ENCODE results near the gene ABHD12. TPM values are rescaled to one million over a fixed set of nuclear protein-coding genes. Genes with fewer than 3 reads are reported as not detected.
"Not testable (repeated sequence)": the region's sequence is repeated elsewhere in the genome, so short reads cannot be mapped to it uniquely, and the experiment has no call there.

The ABHD12 gene
- total and polyA plus RNA-seq, 5 donors, result 22.6 to 28.3 (median 25.3) TPM

GRCh38 chr20:25314497-25315417, 75.9 kb downstream of the ABHD12 start:
- WGBS, result 91% methylated on average over 17 of the region's 17 CpGs
- Histone ChIP-seq H3K27ac (ENCODE audit: low read length) (no peak overlapping the region), H3K4me1 (ENCODE audit: control insufficient read depth, insufficient read depth, low read length) (peaks cover 25% of the 10 kb centered on the region), H3K27me3 (ENCODE audit: control insufficient read depth, insufficient read depth) (no peaks in the 10 kb centered on the region), H3K4me3 (ENCODE audit: low read length) (no peak overlapping the region), H3K9me3 (ENCODE audit: control insufficient read depth, low read length) (no peaks in the 10 kb centered on the region)
- no peak for ATAC-seq
- intact Hi-C loops (cut with DNase I), result loop anchor here in 1 of 4 donors (10.0 kb wide), 1 partner anchor 70 kb away; no protein-coding TSS in a partner anchor
- DNase-seq, result peak in 1 of 3 donors; percentile 28

- WGBS, result 83% methylated on average over 2 of the region's 2 CpGs
- peaks cover 19% of the 10 kb centered on the region for H3K4me1 ChIP-seq (ENCODE audit: control insufficient read depth, insufficient read depth, low read length)
- DNase-seq (no peak), ATAC-seq (no peak)
- no peak overlapping the region for H3K4me3 ChIP-seq (ENCODE audit: low read length)
- no peaks in the 10 kb centered on the region for H3K9me3 ChIP-seq (ENCODE audit: control insufficient read depth, low read length)
- no peaks in the 10 kb centered on the region for H3K27me3 ChIP-seq (ENCODE audit: control insufficient read depth, insufficient read depth)
- intact Hi-C loops (cut with DNase I), result loop anchor here in 1 of 4 donors (10.0 kb wide), 1 partner anchor 71 kb away; no protein-coding TSS in a partner anchor
- no peak overlapping the region for H3K27ac ChIP-seq (ENCODE audit: low read length)
Observed at GRCh38 chr20:25313593-25313992, 77.0 kb downstream of the ABHD12 start.

DNA sequence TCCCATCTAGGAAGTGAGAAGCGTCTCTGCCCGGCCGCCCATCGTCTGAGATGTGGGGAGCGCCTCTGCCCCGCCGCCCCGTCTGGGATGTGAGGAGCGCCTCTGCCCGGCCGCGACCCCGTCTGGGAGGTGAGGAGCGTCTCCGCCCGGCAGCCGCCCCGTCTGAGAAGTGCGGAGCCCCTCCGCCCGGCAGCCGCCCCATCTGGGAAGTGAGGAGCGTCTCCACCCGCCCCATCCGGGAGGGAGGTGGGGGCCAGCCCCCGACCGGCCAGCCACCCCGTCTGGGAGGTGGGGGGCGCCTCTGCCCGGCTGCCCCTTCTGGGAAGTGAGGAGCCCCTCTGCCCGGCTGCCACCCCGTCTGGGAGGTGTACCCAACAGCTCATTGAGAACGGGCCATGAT, 77.9 kb downstream of the ABHD12 start:
- H3K4me1 ChIP-seq (ENCODE audit: control insufficient read depth, insufficient read depth, low read length), result peaks cover 19% of the 10 kb centered on the region
- DNase-seq, result peak in 2 of 3 donors; percentile 34 to 42
- H3K4me3 ChIP-seq (ENCODE audit: low read length); ATAC-seq; H3K27me3 ChIP-seq (ENCODE audit: control insufficient read depth, insufficient read depth); H3K9me3 ChIP-seq (ENCODE audit: control insufficient read depth, low read length); H3K27ac ChIP-seq (ENCODE audit: low read length): not testable (repeated sequence)
- 96% methylated on average over 31 of the region's 33 CpGs for WGBS
- intact Hi-C loops (cut with DNase I), result loop anchor here in 1 of 4 donors (10.0 kb wide), 1 partner anchor 72 kb away; no protein-coding TSS in a partner anchor

DNA sequence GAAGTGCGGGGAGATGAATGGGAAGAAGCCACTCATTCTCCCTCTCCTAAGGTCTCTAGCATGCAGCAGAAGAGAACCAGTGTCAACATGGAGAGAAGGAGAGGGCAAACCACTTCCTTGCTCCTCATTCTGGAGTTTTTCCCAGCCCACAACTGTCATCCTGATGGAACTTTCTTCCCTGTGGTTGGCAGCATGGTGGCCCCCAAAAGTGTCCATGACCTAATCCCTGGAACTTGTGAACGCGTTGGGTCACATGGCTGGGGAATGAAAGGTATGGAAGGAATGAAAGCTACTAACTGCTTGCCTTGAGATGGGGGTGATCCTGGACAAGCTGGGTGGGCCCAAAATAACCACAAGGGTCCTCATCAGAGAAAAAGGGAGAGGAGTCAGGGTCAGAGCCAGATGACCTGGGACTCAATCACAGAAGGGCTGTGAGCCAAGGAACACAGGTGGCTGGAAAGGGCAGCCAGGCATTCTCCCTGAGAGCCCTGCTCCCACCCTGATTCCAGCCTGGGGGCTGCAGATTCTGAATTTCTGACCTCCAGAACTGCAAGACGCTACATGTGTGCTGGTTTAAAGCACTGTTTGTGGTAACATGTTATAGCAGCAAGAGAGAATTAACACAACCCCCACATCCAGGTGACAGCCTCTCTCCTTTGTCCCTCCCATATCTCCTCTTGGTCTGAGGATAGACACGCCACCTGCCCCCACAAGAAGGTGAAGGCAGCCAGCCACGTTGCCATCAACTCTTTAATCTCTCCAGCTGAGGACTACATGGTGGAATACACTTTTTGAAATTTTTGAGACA, 79.5 kb downstream of the ABHD12 start:
- intact Hi-C loops (cut with DNase I), result loop anchor here in 1 of 4 donors (10.0 kb wide), 1 partner anchor 74 kb away; no protein-coding TSS in a partner anchor
- Histone ChIP-seq H3K9me3 (ENCODE audit: control insufficient read depth, low read length) (no peaks in the 10 kb centered on the region), H3K4me3 (ENCODE audit: low read length) (no peak overlapping the region), H3K27ac (ENCODE audit: low read length) (peak overlapping the region; percentile 70), H3K4me1 (ENCODE audit: control insufficient read depth, insufficient read depth, low read length) (peaks cover 17% of the 10 kb centered on the region), H3K27me3 (ENCODE audit: control insufficient read depth, insufficient read depth) (no peaks in the 10 kb centered on the region)
- DNase-seq, result peak in 2 of 3 donors; percentile 18 to 25
- WGBS, result 53% methylated on average over 6 of the region's 6 CpGs
- peak in 1 of 2 donors; percentile 7 for ATAC-seq

DNA sequence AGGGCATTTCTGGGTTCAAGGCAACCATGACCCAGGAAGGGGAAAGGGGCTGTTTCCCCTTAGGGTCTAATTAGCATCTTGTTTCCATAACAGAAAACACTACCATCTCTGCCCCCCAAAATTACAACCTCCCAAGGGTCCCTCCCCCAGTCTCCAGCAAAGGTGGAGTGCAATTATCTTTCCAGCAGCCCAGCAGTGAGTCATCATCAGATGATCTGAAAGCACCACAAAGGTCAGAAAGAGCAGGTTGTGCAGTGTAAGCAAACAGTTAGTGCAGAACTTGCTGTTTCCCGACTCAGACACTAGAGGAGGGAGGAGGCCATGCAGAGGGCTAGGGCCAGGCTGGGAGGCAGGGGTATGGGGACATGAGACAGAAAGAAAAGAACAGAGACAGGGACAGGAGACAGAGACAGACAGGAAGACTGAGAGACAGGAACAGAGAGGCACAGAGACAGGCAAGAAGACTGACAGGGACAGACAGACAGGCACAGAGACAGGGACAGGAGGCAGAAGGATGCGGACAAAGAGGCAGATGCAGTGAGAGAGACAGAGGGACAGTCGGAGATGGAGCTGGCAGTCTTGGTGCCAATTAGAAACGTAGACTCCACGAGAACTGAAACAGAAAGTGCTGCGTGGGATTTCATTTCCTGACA, 80.2 kb downstream of the ABHD12 start:
- Histone ChIP-seq H3K4me3 (ENCODE audit: low read length) (no peak overlapping the region), H3K27ac (ENCODE audit: low read length) (peak overlapping the region; percentile 70), H3K27me3 (ENCODE audit: control insufficient read depth, insufficient read depth) (no peaks in the 10 kb centered on the region), H3K9me3 (ENCODE audit: control insufficient read depth, low read length) (no peaks in the 10 kb centered on the region), H3K4me1 (ENCODE audit: control insufficient read depth, insufficient read depth, low read length) (peaks cover 17% of the 10 kb centered on the region)
- 21% methylated on average over 6 of the region's 6 CpGs for WGBS
- DNase-seq (peak in 2 of 3 donors; percentile 27 to 72), ATAC-seq (peak; percentile 77 to 87)
- intact Hi-C loops (cut with DNase I), result loop anchor here in 1 of 4 donors (10.0 kb wide), 1 partner anchor 74 kb away; no protein-coding TSS in a partner anchor

- WGBS, result 74% methylated on average over 18 of the region's 18 CpGs
- ATAC-seq, result peak; percentile 63 to 82
- no peaks in the 10 kb centered on the region for H3K9me3 ChIP-seq (ENCODE audit: control insufficient read depth, low read length)
- peaks cover 17% of the 10 kb centered on the region for H3K4me1 ChIP-seq (ENCODE audit: control insufficient read depth, insufficient read depth, low read length)
- H3K4me3 ChIP-seq (ENCODE audit: low read length), result no peak overlapping the region
- H3K27ac ChIP-seq (ENCODE audit: low read length), result peak overlapping the region; percentile 32
- H3K27me3 ChIP-seq (ENCODE audit: control insufficient read depth, insufficient read depth), result no peaks in the 10 kb centered on the region
- peak; percentile 57 to 64 (median 61) for DNase-seq
- intact Hi-C loops (cut with DNase I), result loop anchor here in 1 of 4 donors (10.0 kb wide), 1 partner anchor 75 kb away; no protein-coding TSS in a partner anchor
Observed at GRCh38 chr20:25309395-25310267, 81.0 kb downstream of the ABHD12 start.

- Histone ChIP-seq H3K4me3 (ENCODE audit: low read length) (no peak overlapping the region), H3K27me3 (ENCODE audit: control insufficient read depth, insufficient read depth) (no peaks in the 10 kb centered on the region), H3K27ac (ENCODE audit: low read length) (no peak overlapping the region), H3K4me1 (ENCODE audit: control insufficient read depth, insufficient read depth, low read length) (peaks cover 17% of the 10 kb centered on the region), H3K9me3 (ENCODE audit: control insufficient read depth, low read length) (no peaks in the 10 kb centered on the region)
- peak; percentile 2 to 20 for ATAC-seq
- WGBS, result 85% methylated on average over 17 of the region's 17 CpGs
- peak; percentile 5 to 44 (median 36) for DNase-seq
- intact Hi-C loops (cut with DNase I), result no loop called here
Observed at GRCh38 chr20:25308671-25309394, 81.8 kb downstream of the ABHD12 start.

- no peaks in the 10 kb centered on the region for H3K9me3 ChIP-seq (ENCODE audit: control insufficient read depth, low read length)
- intact Hi-C loops (cut with DNase I), result no loop called here
- H3K27ac ChIP-seq (ENCODE audit: low read length), result no peak overlapping the region
- peaks cover 17% of the 10 kb centered on the region for H3K4me1 ChIP-seq (ENCODE audit: control insufficient read depth, insufficient read depth, low read length)
- DNase-seq (peak; percentile 7 to 41 (median 21)), ATAC-seq (no peak)
- H3K4me3 ChIP-seq (ENCODE audit: low read length), result no peak overlapping the region
- 91% methylated on average over 13 of the region's 13 CpGs for WGBS
- no peaks in the 10 kb centered on the region for H3K27me3 ChIP-seq (ENCODE audit: control insufficient read depth, insufficient read depth)
Observed at GRCh38 chr20:25308083-25308491, 82.5 kb downstream of the ABHD12 start.
